ENCODE results near the gene RABAC1. TPM values are rescaled to one million over a fixed set of nuclear protein-coding genes. Genes with fewer than 3 reads are reported as not detected.

Gene RABAC1
- total and polyA plus RNA-seq, 2 experiments from 2014 or later: 405 to 470 TPM

DNA sequence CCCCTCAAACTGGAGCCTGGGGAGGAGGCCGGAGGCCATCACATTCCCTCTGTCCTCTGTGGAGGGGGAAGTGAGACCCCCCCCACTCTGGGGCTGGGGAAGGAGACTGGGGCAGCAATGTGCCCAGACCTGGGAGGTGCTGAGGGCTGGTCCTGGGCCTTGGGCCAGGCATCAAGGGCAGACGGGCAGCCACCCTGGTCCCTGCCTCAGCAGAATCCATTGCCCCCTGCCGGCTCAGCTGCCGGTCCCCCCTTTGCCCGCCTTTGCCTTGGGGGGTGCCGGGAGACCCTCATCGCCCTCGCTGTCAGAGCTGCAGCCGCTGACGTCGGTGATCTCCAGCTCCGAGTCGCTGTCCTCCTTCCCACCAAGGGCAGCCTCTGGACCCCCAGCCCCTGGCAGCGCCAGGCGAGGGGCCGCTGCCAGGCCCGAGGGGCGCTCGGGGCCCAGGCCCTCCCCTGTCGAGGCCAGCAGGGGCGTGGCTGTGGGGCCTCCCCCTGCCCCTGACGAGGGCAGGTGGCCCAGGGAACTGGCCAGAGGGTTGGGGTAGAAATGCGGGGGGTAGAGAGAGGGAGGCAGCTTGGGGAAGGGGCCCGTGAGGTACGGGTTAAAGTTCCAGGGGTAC is 51.0 kb downstream of the RABAC1 start:
- Histone ChIP-seq H3K9ac (no peak overlapping the region), H3K9me2 (ENCODE audit: insufficient read depth) (no peaks in the 10 kb centered on the region), H3K79me2 (ENCODE audit: insufficient read depth) (no peaks in the 10 kb centered on the region), H3K4me2 (ENCODE audit: unreplicated experiment) (no peak overlapping the region), H3K4me3 (no peak overlapping the region), H3F3A (ENCODE audit: insufficient read depth) (no peaks in the 10 kb centered on the region), H2AFZ (no peak overlapping the region), H3K27me3 (replicated peaks; ENCODE audit: insufficient read depth) (peaks cover 19% of the 10 kb centered on the region), H3K27ac (no peak overlapping the region), H3K9me3 (ENCODE audit: low read depth) (no peaks in the 10 kb centered on the region), H4K20me1 (ENCODE audit: insufficient read depth) (no peaks in the 10 kb centered on the region), H3K4me1 (ENCODE audit: insufficient read depth) (no peaks in the 10 kb centered on the region), H3K36me3 (ENCODE audit: low read depth) (peaks cover 1% of the 10 kb centered on the region; the same call in 1 of the 2 replicates)
- in situ Hi-C loops (cut with MboI): no loop called here
- 78 to 87% methylated on average over 23 to 24 of the region's 25 CpGs for WGBS, 2 experiments (ENCODE audit: low coverage in 1 of 2, low lambda C conversion rate in 2 of 2, missing lambda C conversion rate in 2 of 2)
- TF ChIP-seq EZH2phosphoT487 (IDR thresholded peaks at IDR 0.05; ENCODE audit: insufficient read depth, low read depth): no peak
- TF ChIP-seq EZH2 (IDR thresholded peaks at IDR 0.05; ENCODE audit: insufficient read depth, poor library complexity, severe bottlenecking): no peak
- DNase-seq: no peak

GRCh38 chr19:41906916-41907680 is 52.0 kb downstream of the RABAC1 start:
- H3K79me2 ChIP-seq (ENCODE audit: insufficient read depth): no peaks in the 10 kb centered on the region
- no peak for DNase-seq
- WGBS, 2 experiments (ENCODE audit: low coverage in 1 of 2, low lambda C conversion rate in 2 of 2, missing lambda C conversion rate in 2 of 2): 82 to 84% methylated on average over 19 to 21 of the region's 21 CpGs
- in situ Hi-C loops (cut with MboI): no loop called here
- H3K9me2 ChIP-seq (ENCODE audit: insufficient read depth): no peaks in the 10 kb centered on the region
- H3K4me1 ChIP-seq (ENCODE audit: insufficient read depth): no peaks in the 10 kb centered on the region
- no peak overlapping the region for H3K9ac ChIP-seq
- H3F3A ChIP-seq (ENCODE audit: insufficient read depth): no peaks in the 10 kb centered on the region
- no peak overlapping the region for H2AFZ ChIP-seq
- H3K4me3 ChIP-seq: no peak overlapping the region
- H3K27ac ChIP-seq: no peak overlapping the region
- no peaks in the 10 kb centered on the region for H3K9me3 ChIP-seq (ENCODE audit: low read depth)
- no peak overlapping the region for H3K4me2 ChIP-seq (ENCODE audit: unreplicated experiment)
- no peak for TF ChIP-seq EZH2 (IDR thresholded peaks at IDR 0.05; ENCODE audit: insufficient read depth, poor library complexity, severe bottlenecking)
- no peak for TF ChIP-seq EZH2phosphoT487 (IDR thresholded peaks at IDR 0.05; ENCODE audit: insufficient read depth, low read depth)
- peaks cover 13% of the 10 kb centered on the region for H3K27me3 ChIP-seq (replicated peaks; ENCODE audit: insufficient read depth)
- no peaks in the 10 kb centered on the region for H4K20me1 ChIP-seq (ENCODE audit: insufficient read depth)
- H3K36me3 ChIP-seq (ENCODE audit: low read depth): peaks cover 6% of the 10 kb centered on the region; the same call in 1 of the 2 replicates

Other genes starting within 250 kb of the RABAC1 start
- not detected in 2 replicates for gene CEACAM6, start 203.8 kb downstream of the RABAC1 start, total RNA-seq (2014; rRNA removed; shearing (Covaris generic))
- not detected in 2 replicates for gene CEACAM6, start 203.8 kb downstream of the RABAC1 start, polyA plus RNA-seq (2016; fragmentation: Nextera tagmentation; extraction: Ambion mirVana)
- not detected in 2 replicates for gene CEACAM3, start 162.7 kb downstream of the RABAC1 start, total RNA-seq (2014; rRNA removed; shearing (Covaris generic))
- gene CEACAM3, start 162.7 kb downstream of the RABAC1 start, polyA plus RNA-seq (2016; fragmentation: Nextera tagmentation; extraction: Ambion mirVana): not detected in 2 replicates
- not detected in 2 replicates for gene LYPD4, start 114.6 kb downstream of the RABAC1 start, total RNA-seq (2014; rRNA removed; shearing (Covaris generic))
- not detected in 2 replicates for gene LYPD4, start 114.6 kb downstream of the RABAC1 start, polyA plus RNA-seq (2016; fragmentation: Nextera tagmentation; extraction: Ambion mirVana)
- gene DMRTC2, start 114.3 kb downstream of the RABAC1 start, total RNA-seq (2014; rRNA removed; shearing (Covaris generic)): not detected in 2 replicates
- not detected in 2 replicates for gene DMRTC2, start 114.3 kb downstream of the RABAC1 start, polyA plus RNA-seq (2016; fragmentation: Nextera tagmentation; extraction: Ambion mirVana)
- gene RPS19, start 99.1 kb downstream of the RABAC1 start, total RNA-seq (2014; rRNA removed; shearing (Covaris generic)): 296 and 881 TPM in 2 replicates
- gene RPS19, start 99.1 kb downstream of the RABAC1 start, polyA plus RNA-seq (2016; fragmentation: Nextera tagmentation; extraction: Ambion mirVana): 2,308 and 2,316 TPM in 2 replicates
- not detected in 2 replicates for gene CD79A, start 82.0 kb downstream of the RABAC1 start, total RNA-seq (2014; rRNA removed; shearing (Covaris generic))
- 0.49 TPM in 1 of 2 replicates, not detected in the other for gene CD79A, start 82.0 kb downstream of the RABAC1 start, polyA plus RNA-seq (2016; fragmentation: Nextera tagmentation; extraction: Ambion mirVana)
- 44.6 and 46.2 TPM in 2 replicates for gene ARHGEF1, start 76.1 kb downstream of the RABAC1 start, total RNA-seq (2014; rRNA removed; shearing (Covaris generic))
- 44.3 and 49.6 TPM in 2 replicates for gene ARHGEF1, start 76.1 kb downstream of the RABAC1 start, polyA plus RNA-seq (2016; fragmentation: Nextera tagmentation; extraction: Ambion mirVana)
- gene ERFL, start 30.9 kb downstream of the RABAC1 start, total RNA-seq (2014; rRNA removed; shearing (Covaris generic)): not detected in 2 replicates
- not detected in 2 replicates for gene ERFL, start 30.9 kb downstream of the RABAC1 start, polyA plus RNA-seq (2016; fragmentation: Nextera tagmentation; extraction: Ambion mirVana)
- 0.11 and 0.63 TPM in 2 replicates for gene ATP1A3, start 34.9 kb upstream of the RABAC1 start, total RNA-seq (2014; rRNA removed; shearing (Covaris generic))
- gene ATP1A3, start 34.9 kb upstream of the RABAC1 start, polyA plus RNA-seq (2016; fragmentation: Nextera tagmentation; extraction: Ambion mirVana): 0.34 and 0.36 TPM in 2 replicates
- gene GRIK5, start 110.9 kb upstream of the RABAC1 start, total RNA-seq (2014; rRNA removed; shearing (Covaris generic)): not detected in 2 replicates
- gene GRIK5, start 110.9 kb upstream of the RABAC1 start, polyA plus RNA-seq (2016; fragmentation: Nextera tagmentation; extraction: Ambion mirVana): not detected in 2 replicates
- 16.1 and 19.5 TPM in 2 replicates for gene ZNF574, start 116.8 kb upstream of the RABAC1 start, total RNA-seq (2014; rRNA removed; shearing (Covaris generic))
- 14.8 and 16.6 TPM in 2 replicates for gene ZNF574, start 116.8 kb upstream of the RABAC1 start, polyA plus RNA-seq (2016; fragmentation: Nextera tagmentation; extraction: Ambion mirVana)
- 0.38 and 1.5 TPM in 2 replicates for gene POU2F2, start 173.1 kb upstream of the RABAC1 start, total RNA-seq (2014; rRNA removed; shearing (Covaris generic))
- gene POU2F2, start 173.1 kb upstream of the RABAC1 start, polyA plus RNA-seq (2016; fragmentation: Nextera tagmentation; extraction: Ambion mirVana): 3.0 and 4.6 TPM in 2 replicates

All from GM23248 (cell line).